Sciatic nerve (tissue), 2 donors: ENCODE data around the gene ATG2B. TPM values are rescaled to one million over a fixed set of nuclear protein-coding genes. Genes with fewer than 3 reads are reported as not detected.
A peak's percentile ranks its signal among the peaks of the same experiment; 100 is the strongest.
"Not testable (repeated sequence)": the region's sequence is repeated elsewhere in the genome, so short reads cannot be mapped to it uniquely, and the experiment has no call there.

Source experiments
- ATAC-seq: fragments of 200-7000 bp; cut with Tn5 transposase; one replicate; pipeline ENCODE4 v1.9.1; 2020; ENCODE audit warnings: mild to moderate bottlenecking, moderate library complexity
- DNase-seq: peaks from one replicate; pipeline ENCODE4 v3.0.0-alpha.2; 2020; ENCODE audit warnings: low spot score
- intact Hi-C: fragments of 100-400 bp; cut with DNase I; formaldehyde crosslinking; loops from one replicate; pipeline ENCODE4 v1.14.2; 2022
- total RNA-seq: library from RNA; stranded (reverse); fragmentation: NEBNext Ultra II Directional; extraction: Animal tissue kit (Norgen Biotek cat#: 25700); gene quantifications from one replicate; pipeline ENCODE4 v1.2.1, GENCODE V29; 2021
- donor health status: DM: no; HTN: no; CAD: no.
- donor health status: DM: no; HTN: no; CAD: no.

ATG2B gene
- total RNA-seq, 1 donor from 2014 or later: 39.3 TPM

GRCh38 chr14:96383445-96383844 lies 20.3 kb upstream of the ATG2B start:
- intact Hi-C loops: no loop called here

GRCh38 chr14:96380735-96381134 lies 17.6 kb upstream of the ATG2B start:
- no peak for DNase-seq
- ATAC-seq: no peak
- intact Hi-C loops: no loop called here

More at GRCh38 chr14:96383445-96383844, 20.3 kb upstream of the ATG2B start:
- DNase-seq (no peak), ATAC-seq (no peak)

DNA sequence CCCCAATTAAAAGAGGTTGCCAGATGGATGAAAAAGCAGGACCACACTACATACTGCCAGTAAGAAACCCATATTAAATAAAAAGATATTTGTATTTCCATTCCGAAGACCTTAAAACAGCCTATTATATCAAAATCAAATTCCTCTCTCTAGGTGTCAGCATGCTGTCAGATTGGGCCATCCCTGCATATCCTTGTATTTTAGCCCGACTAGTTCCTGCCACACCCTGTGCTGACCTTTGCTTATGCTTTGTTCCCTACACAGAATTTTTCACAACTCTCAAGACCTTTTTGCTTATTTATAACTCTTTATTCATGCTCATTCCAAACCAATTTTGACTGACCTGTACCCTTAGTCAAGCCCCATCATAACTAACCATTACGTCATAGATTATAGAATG lies 13.0 kb upstream of the ATG2B start:
- intact Hi-C loops: no loop called here
- ATAC-seq (no peak), DNase-seq (no peak)

DNA sequence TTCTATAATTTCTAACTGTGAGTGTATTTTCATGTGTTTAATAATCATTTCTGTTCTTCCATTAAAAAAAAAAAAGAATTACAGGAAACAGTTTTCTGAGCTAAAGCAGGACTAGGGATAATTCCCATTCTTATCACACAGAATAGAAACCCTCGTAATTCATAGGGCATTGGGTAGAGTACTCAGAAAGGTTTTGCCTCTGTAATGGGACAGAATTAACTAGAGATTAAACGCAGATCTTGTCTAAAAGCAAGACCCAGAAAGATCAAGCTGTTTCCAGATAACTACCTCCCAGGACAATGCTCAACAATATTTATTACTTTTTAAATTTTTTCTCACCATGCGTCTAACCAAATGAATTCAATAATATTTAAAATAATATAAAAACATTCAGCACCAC lies 10.4 kb upstream of the ATG2B start:
- intact Hi-C loops: no loop called here
- DNase-seq (no peak), ATAC-seq (no peak)

DNA sequence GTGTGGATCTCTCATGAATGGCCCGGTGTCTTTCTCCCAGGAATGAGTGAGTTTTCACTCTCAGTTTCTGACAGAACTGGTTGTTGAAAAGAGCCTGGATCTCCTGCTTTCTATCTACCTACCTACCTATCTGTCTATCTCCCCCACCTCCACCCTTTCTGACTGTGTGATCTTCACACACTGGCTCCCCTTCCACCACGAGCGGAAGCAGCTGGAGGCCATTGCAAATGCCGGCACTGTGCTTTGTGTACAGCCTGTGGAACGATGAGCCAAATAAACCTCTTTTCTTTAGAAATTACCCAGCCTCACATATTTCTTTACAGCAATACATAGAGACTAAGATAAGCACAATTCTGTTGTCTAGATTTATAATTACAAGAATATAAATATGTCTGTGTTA lies 7.4 kb upstream of the ATG2B start:
- DNase-seq: no peak
- intact Hi-C loops: no loop called here
- ATAC-seq: no peak

GRCh38 chr14:96368534-96368933 lies 5.4 kb upstream of the ATG2B start:
- ATAC-seq: no peak
- DNase-seq: no peak
- intact Hi-C loops: no loop called here

DNA sequence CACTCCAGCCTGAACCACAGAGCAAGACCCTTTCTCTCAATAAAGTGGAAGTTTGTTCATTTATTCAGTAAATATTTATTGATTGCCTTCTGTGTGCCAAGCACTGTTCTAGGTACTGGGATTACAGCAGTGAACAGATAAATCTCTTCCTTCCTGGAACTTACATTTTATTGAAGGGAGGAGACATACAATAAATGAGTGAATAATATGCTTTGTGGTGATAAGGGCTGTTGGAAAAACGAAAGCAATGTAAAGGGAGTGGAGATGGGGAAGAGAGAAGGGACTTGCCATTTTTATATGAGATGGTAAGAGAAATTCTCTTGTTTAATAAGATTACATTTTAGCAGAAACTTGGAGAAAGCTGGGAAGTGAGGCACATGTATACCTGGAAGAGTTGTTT lies 1.8 kb upstream of the ATG2B start:
- no peak for DNase-seq
- no peak for ATAC-seq
- intact Hi-C loops: no loop called here

DNA sequence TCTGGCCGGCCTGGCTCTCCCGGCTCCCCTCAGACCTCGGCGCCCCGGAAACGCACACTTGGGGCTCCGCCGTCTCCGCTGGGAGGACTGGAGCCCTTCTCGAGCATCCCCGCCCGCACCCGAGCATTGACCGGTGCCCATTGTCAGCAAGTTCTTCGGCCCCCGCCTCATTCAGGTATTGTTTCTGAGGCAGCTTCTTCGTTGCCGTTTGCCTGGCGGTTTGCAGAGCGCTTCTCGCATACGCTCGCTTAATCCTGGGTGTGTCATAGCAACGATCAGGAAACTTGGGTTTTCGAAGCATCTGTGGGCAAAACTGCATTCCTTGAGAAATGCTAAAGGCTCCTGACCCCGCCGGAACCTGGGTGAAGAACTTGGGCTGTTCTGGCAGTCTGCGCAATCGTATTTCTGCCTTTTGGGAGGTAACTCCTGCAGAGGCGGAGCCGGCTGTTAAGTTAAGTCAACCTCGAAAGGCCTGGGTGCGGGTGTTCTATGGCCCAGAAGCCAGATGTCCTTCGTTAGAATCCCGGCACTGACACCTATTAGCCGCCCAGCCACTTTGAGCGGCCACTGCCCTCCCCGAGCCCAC lies 703 bp upstream of the ATG2B start:
- intact Hi-C loops: no loop called here
- peak; percentile 64 for DNase-seq
- no peak for ATAC-seq

GRCh38 chr14:96362071-96362964 lies 823 bp downstream of the ATG2B start:
- ATAC-seq: peak; percentile 25
- intact Hi-C loops: no loop called here

GRCh38 chr14:96359959-96360358 lies 3.2 kb downstream of the ATG2B start:
- intact Hi-C loops: no loop called here
- DNase-seq (no peak), ATAC-seq (no peak)

More at GRCh38 chr14:96362071-96362964, 823 bp downstream of the ATG2B start:
- DNase-seq: no peak

GRCh38 chr14:96357216-96357615 lies 5.9 kb downstream of the ATG2B start:
- intact Hi-C loops: no loop called here
- ATAC-seq (no peak), DNase-seq (no peak)

DNA sequence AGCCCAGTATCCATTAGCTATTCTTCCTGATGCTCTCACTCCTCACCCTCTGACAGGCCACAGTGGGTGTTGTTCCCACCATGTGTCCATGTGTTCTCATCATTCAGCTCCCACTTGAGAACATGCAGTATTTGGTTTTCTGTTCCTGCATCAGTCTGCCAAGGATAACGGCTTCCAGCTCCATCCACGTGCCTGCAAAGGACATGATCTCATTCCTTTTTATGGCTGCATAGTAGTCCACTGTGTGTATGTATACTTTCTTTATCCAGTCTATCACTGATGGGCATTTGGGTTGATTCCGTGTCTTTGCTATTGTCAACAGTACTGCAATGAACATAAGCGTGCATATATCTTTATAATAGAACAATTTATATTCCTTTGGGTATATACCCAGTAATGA lies 8.9 kb downstream of the ATG2B start:
- intact Hi-C loops: no loop called here
- DNase-seq (no peak), ATAC-seq (no peak)

DNA sequence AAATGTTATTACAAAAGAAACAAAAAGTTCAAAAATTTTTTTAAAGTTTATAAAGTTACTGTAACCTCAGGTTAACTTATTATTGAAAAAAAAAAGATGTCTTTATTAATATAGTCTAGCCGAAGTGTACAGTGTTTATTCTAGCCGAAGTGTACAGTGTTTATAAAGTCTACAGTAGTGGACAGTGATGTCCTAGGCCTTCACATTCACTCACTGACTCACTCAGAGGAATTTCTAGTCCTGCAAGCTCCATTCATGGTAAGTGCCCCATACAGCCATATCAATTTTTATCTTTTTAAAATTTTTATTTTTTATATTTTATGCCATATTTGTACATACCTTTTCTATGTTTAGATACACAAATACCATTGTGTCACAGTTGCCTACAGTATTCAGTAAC lies 10.4 kb downstream of the ATG2B start:
- ATAC-seq: no peak
- no peak for DNase-seq
- intact Hi-C loops: no loop called here

DNA sequence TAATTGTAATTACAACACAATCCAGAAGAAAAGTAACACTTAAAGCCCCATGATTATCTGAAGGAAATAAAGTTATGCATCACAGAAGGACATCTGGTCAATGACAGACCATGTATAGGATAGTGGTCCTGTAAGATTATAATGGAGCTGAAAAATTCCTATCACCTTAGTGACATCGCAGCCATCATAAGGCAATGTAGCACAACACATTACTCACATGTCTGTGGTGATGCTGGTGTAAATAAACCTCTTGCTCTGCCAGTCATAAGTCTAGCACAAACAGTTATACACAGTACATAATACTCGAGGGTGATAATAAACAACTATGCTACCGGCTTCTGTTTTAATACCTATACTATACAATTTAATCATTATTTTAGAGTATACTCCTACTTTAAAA lies 11.2 kb downstream of the ATG2B start:
- ATAC-seq: no peak
- intact Hi-C loops: no loop called here
- DNase-seq: no peak

DNA sequence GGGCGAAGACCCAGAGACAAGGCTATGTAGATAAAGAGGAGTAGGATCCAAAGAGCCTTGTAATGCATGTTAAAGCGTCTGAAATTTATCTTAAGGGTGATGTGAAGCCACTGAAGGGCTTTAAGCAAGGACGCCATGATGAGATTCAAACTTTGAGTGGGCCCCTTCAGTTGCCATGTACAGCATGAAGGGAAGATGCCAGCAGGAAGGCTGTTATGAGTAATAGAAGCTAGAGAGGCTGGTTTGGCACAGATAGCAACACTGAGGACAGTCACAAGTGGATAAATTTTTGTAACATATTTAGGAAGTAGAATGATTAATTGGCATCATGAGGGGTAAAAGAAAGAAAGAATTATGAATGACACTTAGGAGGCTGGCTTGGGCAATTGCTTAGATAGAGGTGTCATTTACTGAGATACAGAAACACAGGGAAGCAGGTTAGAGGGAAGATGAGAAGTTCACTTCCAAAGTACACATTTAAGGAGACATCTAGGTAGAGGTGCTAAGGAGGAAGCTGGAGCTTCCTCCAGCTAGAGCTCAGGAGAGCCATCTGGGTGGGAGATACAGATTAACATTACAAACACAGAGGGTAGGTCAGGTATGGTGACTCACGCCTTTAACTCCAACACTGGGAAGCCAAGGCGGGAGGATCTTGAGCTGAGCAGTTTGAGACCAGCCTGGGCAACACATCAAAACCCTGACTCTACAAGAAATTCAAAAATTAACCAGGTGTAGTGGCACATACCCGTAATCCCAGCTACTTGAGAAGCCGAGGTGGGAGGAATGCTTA lies 13.7 kb downstream of the ATG2B start:
- DNase-seq: no peak
- ATAC-seq: no peak
- intact Hi-C loops: no loop called here

GRCh38 chr14:96347957-96348356 lies 15.2 kb downstream of the ATG2B start:
- DNase-seq, ATAC-seq, intact Hi-C loops: not testable (repeated sequence)

GRCh38 chr14:96345669-96346068 lies 17.5 kb downstream of the ATG2B start:
- intact Hi-C loops: no loop called here
- no peak for DNase-seq
- no peak for ATAC-seq

DNA sequence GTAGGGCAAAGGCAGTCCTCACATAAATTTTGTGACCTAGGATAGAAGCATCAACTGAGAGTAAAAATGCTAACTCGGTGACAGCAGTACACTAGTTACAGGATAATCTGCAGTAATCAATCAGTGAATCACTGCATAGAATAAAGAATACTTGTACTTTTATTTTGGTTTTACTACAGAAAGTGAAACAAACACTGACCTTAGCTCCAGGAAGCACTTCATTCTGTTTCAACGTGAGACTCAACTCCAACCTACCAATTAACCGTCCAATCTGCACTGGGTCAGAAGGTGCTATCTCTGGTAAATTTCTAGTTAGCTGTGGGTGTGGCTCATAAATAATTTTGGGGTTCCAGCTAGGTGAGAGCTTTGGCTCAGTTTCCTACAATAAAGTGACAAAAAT lies 21.8 kb downstream of the ATG2B start:
- intact Hi-C loops: no loop called here
- ATAC-seq: no peak
- DNase-seq: no peak

DNA sequence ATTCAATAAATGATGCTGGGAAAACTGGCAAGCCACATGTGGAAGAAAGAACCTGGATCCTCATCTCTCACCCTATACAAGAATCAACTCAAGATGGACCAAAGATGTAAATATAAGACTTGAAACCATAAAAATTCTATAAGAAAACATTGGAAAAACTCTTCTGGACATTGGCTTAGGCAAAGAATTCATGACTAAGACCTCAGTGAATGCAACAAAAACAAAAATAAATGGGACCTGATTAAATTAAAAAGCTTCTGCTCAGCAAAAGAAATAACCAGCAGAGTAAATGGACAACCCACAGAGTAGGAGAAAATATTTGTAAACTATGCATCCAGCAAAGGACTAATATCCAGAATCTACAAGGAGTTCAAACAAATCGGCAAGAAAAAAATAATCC lies 24.6 kb downstream of the ATG2B start:
- ATAC-seq: no peak

DNA sequence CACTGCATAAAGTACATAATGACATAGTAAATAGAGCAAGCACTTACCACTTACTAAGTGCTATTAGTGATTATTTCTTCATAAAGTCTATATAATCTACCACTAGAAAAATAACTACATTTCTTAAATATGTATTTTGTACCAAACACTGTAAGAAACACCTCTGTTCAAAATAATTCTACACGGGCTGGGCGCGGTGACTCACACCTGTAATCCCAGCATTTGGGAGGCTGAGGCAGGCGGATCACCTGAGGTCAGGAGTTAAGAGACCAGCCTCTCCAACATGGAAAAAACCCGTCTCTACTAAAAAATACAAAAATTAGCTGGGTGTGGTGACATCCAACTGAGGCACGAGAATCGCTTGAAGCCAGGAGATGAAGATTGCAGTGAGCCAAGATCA lies 38.9 kb downstream of the ATG2B start:
- DNase-seq (no peak), ATAC-seq (no peak)
- intact Hi-C loops: no loop called here

More for the DNA sequence above, 24.6 kb downstream of the ATG2B start:
- intact Hi-C loops: no loop called here
- DNase-seq: no peak
